ENCODE measurements around the gene FBXL7.

GRCh38 chr5:15834596-15835245 lies 334.7 kb downstream of the FBXL7 start:
- TF ChIP-seq, protein P1, sequence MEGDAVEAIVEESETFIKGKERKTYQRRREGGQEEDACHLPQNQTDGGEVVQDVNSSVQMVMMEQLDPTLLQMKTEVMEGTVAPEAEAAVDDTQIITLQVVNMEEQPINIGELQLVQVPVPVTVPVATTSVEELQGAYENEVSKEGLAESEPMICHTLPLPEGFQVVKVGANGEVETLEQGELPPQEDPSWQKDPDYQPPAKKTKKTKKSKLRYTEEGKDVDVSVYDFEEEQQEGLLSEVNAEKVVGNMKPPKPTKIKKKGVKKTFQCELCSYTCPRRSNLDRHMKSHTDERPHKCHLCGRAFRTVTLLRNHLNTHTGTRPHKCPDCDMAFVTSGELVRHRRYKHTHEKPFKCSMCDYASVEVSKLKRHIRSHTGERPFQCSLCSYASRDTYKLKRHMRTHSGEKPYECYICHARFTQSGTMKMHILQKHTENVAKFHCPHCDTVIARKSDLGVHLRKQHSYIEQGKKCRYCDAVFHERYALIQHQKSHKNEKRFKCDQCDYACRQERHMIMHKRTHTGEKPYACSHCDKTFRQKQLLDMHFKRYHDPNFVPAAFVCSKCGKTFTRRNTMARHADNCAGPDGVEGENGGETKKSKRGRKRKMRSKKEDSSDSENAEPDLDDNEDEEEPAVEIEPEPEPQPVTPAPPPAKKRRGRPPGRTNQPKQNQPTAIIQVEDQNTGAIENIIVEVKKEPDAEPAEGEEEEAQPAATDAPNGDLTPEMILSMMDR (IDR thresholded peaks at IDR 0.05), result no peak
- TF ChIP-seq POLR2A (IDR thresholded peaks at IDR 0.05), result no peak
